Renal cortical epithelial cell (primary cell): Measurements from ENCODE around the gene GLRX3. TPM values are rescaled to one million over a fixed set of nuclear protein-coding genes. Genes with fewer than 3 reads are reported as not detected.
A peak's percentile ranks its signal among the peaks of the same experiment; 100 is the strongest.
"Not testable (repeated sequence)": the region's sequence is repeated elsewhere in the genome, so short reads cannot be mapped to it uniquely, and the experiment has no call there.

ENCODE experiments used
- DNase-seq: peaks from one replicate; pipeline ENCODE4 v3.0.0-alpha.2; 2011; ENCODE audit warnings: low read depth
- total RNA-seq: library from RNA; depleted of rRNA; stranded (reverse); fragments of >200 nt; gene quantifications from 2 replicates; pipeline ENCODE4 v1.2.3, GENCODE V29; 2014

The GLRX3 gene
- total RNA-seq, 1 donor from 2014 or later, result 83.9 TPM

GRCh38 chr10:130189608-130190054 lies 53.4 kb downstream of the GLRX3 start:
- no peak for DNase-seq

- DNase-seq, result peak; percentile 51
Measured at GRCh38 chr10:130190055-130190736, 54.0 kb downstream of the GLRX3 start.

- DNase-seq, result no peak
Measured at GRCh38 chr10:130190737-130191115, 54.5 kb downstream of the GLRX3 start.

- DNase-seq, result no peak
Measured at GRCh38 chr10:130191380-130191779, 55.2 kb downstream of the GLRX3 start.

GRCh38 chr10:130192276-130192848 lies 56.2 kb downstream of the GLRX3 start:
- no peak for DNase-seq

GRCh38 chr10:130193033-130193432 lies 56.8 kb downstream of the GLRX3 start:
- no peak for DNase-seq

- no peak for DNase-seq
Measured at GRCh38 chr10:130193493-130194193, 57.5 kb downstream of the GLRX3 start.

GRCh38 chr10:130194194-130194990 lies 58.2 kb downstream of the GLRX3 start:
- DNase-seq, result no peak

GRCh38 chr10:130194991-130195645 lies 58.9 kb downstream of the GLRX3 start:
- no peak for DNase-seq

- DNase-seq, result no peak
Measured at GRCh38 chr10:130195746-130196294, 59.6 kb downstream of the GLRX3 start.

GRCh38 chr10:130196511-130197487 lies 60.6 kb downstream of the GLRX3 start:
- DNase-seq, result no peak

- no peak for DNase-seq
Measured at GRCh38 chr10:130198651-130199050, 62.5 kb downstream of the GLRX3 start.

- DNase-seq, result no peak
Measured at GRCh38 chr10:130200179-130201042, 64.2 kb downstream of the GLRX3 start.

GRCh38 chr10:130201043-130201380 lies 64.8 kb downstream of the GLRX3 start:
- DNase-seq, result no peak

- DNase-seq, result not testable (repeated sequence)
Measured at GRCh38 chr10:130202150-130202549, 66.0 kb downstream of the GLRX3 start.

GRCh38 chr10:130202984-130203621 lies 66.9 kb downstream of the GLRX3 start:
- peak; percentile 19 for DNase-seq

GRCh38 chr10:130203626-130204025 lies 67.4 kb downstream of the GLRX3 start:
- DNase-seq, result no peak

GRCh38 chr10:130206216-130206737 lies 70.1 kb downstream of the GLRX3 start:
- no peak for DNase-seq

GRCh38 chr10:130207205-130207604 lies 71.0 kb downstream of the GLRX3 start:
- DNase-seq, result no peak
